GM12878 (cell line): Measurements from ENCODE around the gene PHC1. TPM values are rescaled to one million over a fixed set of nuclear protein-coding genes. Genes with fewer than 3 reads are reported as not detected.

Source experiments
- ATAC-seq: fragments of 200-7000 bp; cut with Tn5 transposase; 3 replicates; pipeline ENCODE4 v1.9.1; 2020; ENCODE audit warnings: mild to moderate bottlenecking, moderate library complexity
- BruUV-seq: library from RNA; stranded (reverse); fragments of 400-500 nt; replicated peaks from 2 replicates; lab custom pipeline; 2021; lab: Mats Ljungman, UMichigan
- CTCF ChIA-PET: fragments of 300-600 bp; sonication (Branson Sonifier 250); formaldehyde crosslinking; extraction: SDS; loops from one replicate; lab custom pipeline; 2021; ENCODE audit warnings: inconsistent platforms; lab: Yijun Ruan, JAX
- POLR2A ChIA-PET: fragments of 350-600 bp; formaldehyde crosslinking; extraction: SDS; loops from one replicate; lab custom pipeline; 2021; ENCODE audit warnings: inconsistent platforms; lab: Charles Lee
- RAD21 ChIA-PET: fragments of 300-600 bp; sonication (Branson Sonifier 250); formaldehyde crosslinking; loops from one replicate; lab custom pipeline; 2023; ENCODE audit warnings: antibody characterized with exemption; ENCODE audit not compliant: unreplicated experiment; lab: Charles Lee
- SMC1A ChIA-PET: fragments of 300-600 bp; sonication (Branson Sonifier 250); formaldehyde crosslinking; loops from one replicate; lab custom pipeline; 2023; ENCODE audit not compliant: unreplicated experiment, uncharacterized antibody; lab: Charles Lee
- DNase-seq: peaks from one replicate; pipeline ENCODE4 v3.0.0-alpha.2; 2011; ENCODE audit warnings: low read depth, low spot score
- FAIRE-seq: peaks from 3 replicates; lab custom pipeline; 2011; peaks lifted over from hg19 to GRCh38; lab: Jason Lieb, UNC
- H2AFZ ChIP-seq: 2 replicates; pipeline ENCODE4 v1.6.0; 2011; ENCODE audit warnings: low read depth, low read length, control low read depth; ENCODE audit not compliant: control insufficient read depth
- H3K27ac ChIP-seq: 2 replicates; pipeline ENCODE4 v1.5.1; 2011; ENCODE audit warnings: control low read depth; ENCODE audit not compliant: control insufficient read depth, insufficient read depth
- H3K27me3 ChIP-seq, 2 experiments: replicated peaks in 1 of 2; 2 replicates each; pipeline versions ENCODE4 v1.6.0 to v1.6.1; 2011; ENCODE audit warnings: low read length in 1 of 2; ENCODE audit not compliant: control insufficient read depth in 2 of 2, insufficient read depth in 2 of 2
- H3K36me3 ChIP-seq, 2 experiments: 2 replicates each; pipeline ENCODE4 v1.5.1; 2011; ENCODE audit warnings: low read length in 1 of 2; ENCODE audit not compliant: control insufficient read depth in 2 of 2, insufficient read depth in 2 of 2
- H3K4me1 ChIP-seq: 2 replicates; pipeline ENCODE4 v1.6.1; 2011; ENCODE audit warnings: mild to moderate bottlenecking, low read length, moderate library complexity, mixed read lengths; ENCODE audit not compliant: control insufficient read depth, insufficient read depth
- H3K4me2 ChIP-seq: 2 replicates; pipeline ENCODE4 v1.6.0; 2011; ENCODE audit warnings: control low read depth; ENCODE audit not compliant: control insufficient read depth, insufficient read depth
- H3K4me3 ChIP-seq: fragments of 200-600 bp; sonication (generic); 2 replicates; pipeline ENCODE4 v1.5.1; 2016
- H3K79me2 ChIP-seq: 2 replicates; pipeline ENCODE4 v1.6.0; 2011; ENCODE audit warnings: low read length; ENCODE audit not compliant: control insufficient read depth, insufficient read depth
- H3K9ac ChIP-seq: 2 replicates; pipeline ENCODE4 v1.8.0; 2011; ENCODE audit warnings: low read length, control low read depth, mixed read lengths; ENCODE audit not compliant: control insufficient read depth, insufficient read depth
- H3K9me3 ChIP-seq: replicated peaks from 3 replicates; pipeline ENCODE4 v1.5.1; 2011; ENCODE audit warnings: mild to moderate bottlenecking, low read length; ENCODE audit not compliant: control insufficient read depth, insufficient read depth
- H4K20me1 ChIP-seq: 2 replicates; pipeline ENCODE4 v1.6.0; 2011; ENCODE audit not compliant: control insufficient read depth, insufficient read depth
- BHLHE40 ChIP-seq, 2 experiments: fragments of 450-650 bp in 1 of 2; IDR thresholded peaks; 2 replicates each; pipeline ENCODE4 v1.6.1; 2011 to 2017; ENCODE audit warnings: low read depth in 2 of 2, borderline replicate concordance in 1 of 2, improper control_type of control experiment in 1 of 2, low read length in 1 of 2, mild to moderate bottlenecking in 1 of 2
- FOXM1 ChIP-seq: IDR thresholded peaks from 2 replicates; pipeline ENCODE4 v1.6.1; 2012; ENCODE audit warnings: low read depth, mild to moderate bottlenecking, inconsistent platforms, low read length, moderate library complexity
- IKZF1 ChIP-seq: fragments of 450-650 bp; conservative IDR thresholded peaks from 2 replicates; pipeline ENCODE4 v1.6.1; 2017; ENCODE audit warnings: antibody characterized with exemption, mild to moderate bottlenecking
- JUNB ChIP-seq: IDR thresholded peaks from 2 replicates; pipeline ENCODE4 v1.6.1; 2016; ENCODE audit warnings: antibody characterized with exemption, mild to moderate bottlenecking
- KDM1A ChIP-seq: fragments of 200-600 bp; sonication (generic); IDR thresholded peaks from 2 replicates; pipeline ENCODE4 v1.6.1; 2016; ENCODE audit warnings: borderline replicate concordance
- MEF2A ChIP-seq: IDR thresholded peaks from 2 replicates; pipeline ENCODE4 v1.6.1; 2011; ENCODE audit warnings: low read depth, mild to moderate bottlenecking, low read length, moderate library complexity; ENCODE audit not compliant: insufficient read depth
- POLR2A ChIP-seq: IDR thresholded peaks from 2 replicates; pipeline ENCODE4 v1.6.1; 2011; ENCODE audit warnings: low read depth, mild to moderate bottlenecking, low read length
- POLR2AphosphoS2 ChIP-seq: IDR thresholded peaks from 2 replicates; pipeline ENCODE4 v1.6.1; 2011; ENCODE audit warnings: low read depth, mild to moderate bottlenecking, low read length, improper control_type of control experiment, moderate library complexity
- POLR2AphosphoS5 ChIP-seq: IDR thresholded peaks from 2 replicates; pipeline ENCODE4 v1.6.1; 2011; ENCODE audit warnings: mild to moderate bottlenecking, low read length, inconsistent platforms
- RAD21 ChIP-seq: IDR thresholded peaks from 2 replicates; pipeline ENCODE4 v1.6.1; 2011; ENCODE audit warnings: mild to moderate bottlenecking, low read depth, low read length, moderate library complexity; ENCODE audit not compliant: insufficient read depth
- SPI1 ChIP-seq: IDR thresholded peaks from 2 replicates; pipeline ENCODE4 v1.6.1; 2011; ENCODE audit warnings: low read depth, mild to moderate bottlenecking, low read length, moderate library complexity, borderline replicate concordance; ENCODE audit not compliant: insufficient read depth
- ZNF274 ChIP-seq: IDR thresholded peaks from one replicate; pipeline ENCODE4 v1.8.0; 2011; ENCODE audit not compliant: insufficient read length, insufficient read depth
- ZSCAN29 ChIP-seq: fragments of 450-650 bp; IDR thresholded peaks from 2 replicates; pipeline ENCODE4 v1.6.1; 2017; ENCODE audit warnings: mild to moderate bottlenecking, moderate library complexity
- WGBS: methylation state at CpG from one replicate; pipeline ENCODE4 v1.1.6; 2016; ENCODE audit warnings: low lambda C conversion rate; ENCODE audit not compliant: insufficient replicate concordance, insufficient coverage; ENCODE audit errors: missing lambda C conversion rate; 5-methylcytosine and 5-hydroxymethylcytosine counted together
- in situ Hi-C: fragments of 300-500 bp; cut with MboI; formaldehyde crosslinking; loops from 9 replicates; pipeline ENCODE4 v1.14.3; 2018; ENCODE audit warnings: mixed read lengths
- intact Hi-C: fragments of 100-400 bp; cut with micrococcal nuclease; formaldehyde crosslinking; loops from one replicate; pipeline ENCODE4 v1.14.2; 2022; ENCODE audit not compliant: unreplicated experiment
- polyA plus RNA-seq, 11 experiments: library from polyadenylated mRNA; depleted of rRNA in 4 of 11; unstranded in 6 of 11; stranded (reverse) in 5 of 11; fragments of >200 nt; fragmentation: Nextera tagmentation in 4 of 11; fragmentation: Illumina TruSeq in 1 of 11; extraction: Ambion mirVana in 4 of 11; extraction: Trizol in 1 of 11; gene quantifications; 1 replicate in 1 of 11; 2 replicates in 10 of 11; pipeline versions ENCODE4 v1.2.1 to v1.2.3, GENCODE V29; 2011 to 2016; ENCODE audit warnings: inconsistent platforms in 2 of 11, missing spikeins in 2 of 11, low read depth in 1 of 11
- total RNA-seq, 4 experiments: library from RNA; depleted of rRNA in 3 of 4; stranded (reverse); fragments of >200 nt in 3 of 4; fragmentation: Illumina TruSeq in 1 of 4; extraction: Trizol in 1 of 4; gene quantifications; 2 replicates each; pipeline versions ENCODE4 v1.2.1 to v1.2.3, GENCODE V29; 2013 to 2021
- TF ChIP-seq, protein P1 (sequence below): IDR thresholded peaks from 2 replicates; pipeline ENCODE4 v1.6.1; 2012; ENCODE audit warnings: low read depth, low read length, improper control_type of control experiment

PHC1 gene
- total and polyA plus RNA-seq, 10 of the 15 experiments (the other 5 are each of a cell fraction or from before 2014, with no cell fraction given), result 0.50 to 16.3 (median 2.1) TPM

DNA sequence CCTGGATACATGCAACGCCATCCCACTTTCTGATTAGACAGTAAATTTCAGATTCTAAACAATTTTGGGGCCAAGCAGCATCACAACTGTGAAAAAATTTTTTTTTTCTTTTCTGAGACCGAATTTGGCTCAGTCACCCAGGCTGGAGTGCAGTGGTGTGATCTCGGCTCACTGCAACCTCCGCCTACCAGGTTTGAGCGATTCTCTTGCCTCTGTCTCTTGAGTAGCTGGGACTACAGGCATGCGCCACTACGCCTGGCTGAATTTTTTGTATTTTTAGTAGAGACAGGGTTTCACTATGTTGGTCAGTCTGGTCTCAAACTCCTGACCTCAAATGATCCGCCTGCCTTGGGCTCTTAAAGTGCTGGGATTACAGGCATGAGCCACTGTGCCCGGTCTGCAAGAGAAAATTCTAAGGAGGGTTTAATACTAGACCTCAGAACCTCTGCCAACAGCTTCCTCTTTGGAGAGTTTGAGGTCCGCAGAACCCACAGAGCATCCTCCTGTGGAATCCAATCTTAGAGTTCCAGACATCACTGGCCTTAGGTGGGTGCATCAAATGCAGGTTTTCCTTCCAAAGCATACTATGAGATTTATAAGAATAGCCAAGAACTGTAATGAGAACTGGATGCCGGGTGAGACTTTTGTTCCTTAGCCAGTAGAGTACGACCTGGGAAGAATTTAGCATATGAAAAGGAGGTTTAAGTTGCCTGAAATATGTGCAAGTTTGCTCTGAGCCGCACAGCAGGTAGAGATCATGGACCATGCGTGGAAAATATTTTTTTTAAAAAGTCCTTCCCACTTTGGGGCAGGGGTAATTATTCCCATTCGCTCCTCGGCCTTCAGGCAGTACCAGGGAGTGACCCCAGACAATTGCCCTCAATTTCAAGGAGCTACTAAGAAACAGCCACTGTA lies 7.8 kb upstream of the PHC1 start:
- no peak for TF ChIP-seq SPI1
- no peak for TF ChIP-seq KDM1A
- TF ChIP-seq, all 136 proteins: peak for 0
- no peak for FAIRE-seq
- SMC1A ChIA-PET, result no interaction called here

DNA sequence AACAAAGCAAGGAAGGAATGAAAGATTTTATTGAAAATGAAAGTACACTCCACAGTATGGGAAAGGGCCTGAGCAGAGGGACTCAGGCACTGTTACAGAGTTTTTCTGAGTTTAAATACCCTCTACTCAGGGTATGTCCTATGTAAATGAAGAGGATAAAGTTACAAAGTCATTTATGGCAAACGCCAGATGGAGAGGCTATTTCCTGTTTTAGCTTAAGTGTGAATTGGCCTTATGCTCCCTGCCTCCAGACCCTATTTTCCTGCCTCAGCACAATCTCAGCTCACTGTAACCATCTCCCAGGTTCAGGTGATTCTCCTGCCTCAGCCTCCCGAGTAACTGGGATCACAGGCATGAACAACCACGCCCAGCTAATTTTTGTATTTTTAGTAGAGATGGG lies 6.8 kb upstream of the PHC1 start:
- Histone ChIP-seq H4K20me1 (no peaks in the 10 kb centered on the region), H3K27ac (no peak overlapping the region), H3K9me3 (no peaks in the 10 kb centered on the region; the same call in 2 of the 3 replicates), H3K27me3 (no peaks in the 10 kb centered on the region), H2AFZ (no peak overlapping the region), H3K79me2 (no peaks in the 10 kb centered on the region), H3K4me3 (no peak overlapping the region), H3K4me2 (no peak overlapping the region), H3K36me3 (no peaks in the 10 kb centered on the region), H3K4me1 (no peaks in the 10 kb centered on the region), H3K9ac (no peak overlapping the region)
- BruUV-seq, result no TSS peak
- no peak for DNase-seq
- POLR2A ChIA-PET, result no interaction called here
- intact Hi-C loops (no loop called here), in situ Hi-C loops (no loop called here)
- no peak for FAIRE-seq
- CTCF ChIA-PET, result interaction anchor here (1.5 to 1.9 kb wide), 2 partner anchors 18 to 92 kb away, joined by 3 to 7 read pairs; no protein-coding TSS in a partner anchor
- RAD21 ChIA-PET, result no interaction called here
- ATAC-seq, result no peak
- 49% methylated on average over 3 of the region's 3 CpGs for WGBS
- SMC1A ChIA-PET, result interaction anchor here (0.9 kb wide), 1 partner anchor 10 kb away, joined by 3 read pairs; no protein-coding TSS in a partner anchor
- TF ChIP-seq ZNF274 (no peak), POLR2AphosphoS5 (no peak), RAD21 (no peak), ZSCAN29 (no peak), BHLHE40 (IDR thresholded peaks at IDR 0.05; ENCODE audit: borderline replicate concordance in 1 of 2, low read depth in 2 of 2, low read length in 1 of 2) (no peak), JUNB (no peak), IKZF1 (no peak), POLR2A (no peak), POLR2AphosphoS2 (no peak), MEF2A (no peak), FOXM1 (no peak)
- TF ChIP-seq, protein P1, sequence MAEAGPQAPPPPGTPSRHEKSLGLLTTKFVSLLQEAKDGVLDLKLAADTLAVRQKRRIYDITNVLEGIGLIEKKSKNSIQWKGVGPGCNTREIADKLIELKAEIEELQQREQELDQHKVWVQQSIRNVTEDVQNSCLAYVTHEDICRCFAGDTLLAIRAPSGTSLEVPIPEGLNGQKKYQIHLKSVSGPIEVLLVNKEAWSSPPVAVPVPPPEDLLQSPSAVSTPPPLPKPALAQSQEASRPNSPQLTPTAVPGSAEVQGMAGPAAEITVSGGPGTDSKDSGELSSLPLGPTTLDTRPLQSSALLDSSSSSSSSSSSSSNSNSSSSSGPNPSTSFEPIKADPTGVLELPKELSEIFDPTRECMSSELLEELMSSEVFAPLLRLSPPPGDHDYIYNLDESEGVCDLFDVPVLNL, result no peak

More for the DNA sequence above, 7.8 kb upstream of the PHC1 start:
- ChIA-PET RAD21 (no interaction called here), POLR2A (no interaction called here), CTCF (interaction anchor here (1.0 to 1.9 kb wide), 2 partner anchors 17 to 142 kb away, joined by 3 to 7 read pairs; no protein-coding TSS in a partner anchor)
- no peak for DNase-seq
- Histone ChIP-seq H4K20me1 (no peaks in the 10 kb centered on the region), H3K79me2 (no peaks in the 10 kb centered on the region), H3K27ac (no peak overlapping the region), H3K9me3 (no peaks in the 10 kb centered on the region; the same call in 2 of the 3 replicates), H3K27me3 (no peaks in the 10 kb centered on the region), H3K4me1 (no peaks in the 10 kb centered on the region), H3K4me2 (no peak overlapping the region), H2AFZ (no peak overlapping the region), H3K36me3 (no peaks in the 10 kb centered on the region), H3K4me3 (no peak overlapping the region), H3K9ac (no peak overlapping the region)
- no TSS peak for BruUV-seq
- no peak for ATAC-seq
- in situ Hi-C loops, result no loop called here
- intact Hi-C loops, result no loop called here
- WGBS, result 62% methylated on average over 15 of the region's 16 CpGs
